IMR-90 (cell line): ENCODE results near the gene ADCY5. TPM values are rescaled to one million over a fixed set of nuclear protein-coding genes. Genes with fewer than 3 reads are reported as not detected.

Source experiments
- ATAC-seq: fragments of 200-7000 bp; cut with Tn5 transposase; 2 replicates; pipeline ENCODE4 v1.9.1; 2020; ENCODE audit warnings: low read depth, mild to moderate bottlenecking, moderate library complexity
- BruUV-seq: library from RNA; stranded (reverse); fragments of 400-500 nt; replicated peaks from 2 replicates; lab custom pipeline; 2021; lab: Mats Ljungman, UMichigan
- CTCF ChIA-PET: fragments of 300-600 bp; formaldehyde crosslinking; extraction: SDS; loops from one replicate; lab custom pipeline; 2021; ENCODE audit warnings: antibody characterized with exemption; lab: Yijun Ruan, JAX
- POLR2A ChIA-PET: fragments of 300-600 bp; sonication (Branson Sonifier 250); formaldehyde crosslinking; loops from one replicate; lab custom pipeline; 2022; ENCODE audit warnings: antibody characterized with exemption; ENCODE audit not compliant: unreplicated experiment; lab: Charles Lee
- DNase-seq: peaks from one replicate; pipeline ENCODE4 v3.0.0; 2013
- H2AFZ ChIP-seq: replicated peaks from 2 replicates; pipeline ENCODE3; 2013; ENCODE audit warnings: low read length, mild to moderate bottlenecking; ENCODE audit not compliant: poor library complexity
- H2AK5ac ChIP-seq: 2 replicates; pipeline ENCODE4 v1.6.1; 2013; ENCODE audit warnings: low read depth, low read length, inconsistent platforms
- H2AK9ac ChIP-seq: replicated peaks from 2 replicates; pipeline ENCODE3; 2013; ENCODE audit warnings: mild to moderate bottlenecking, low read depth, low read length, moderate library complexity; ENCODE audit not compliant: poor library complexity
- H2BK120ac ChIP-seq: 2 replicates; pipeline ENCODE4 v1.6.1; 2013; ENCODE audit warnings: low read depth, low read length, inconsistent platforms
- H2BK15ac ChIP-seq: 3 replicates; pipeline ENCODE4 v1.6.1; 2013; ENCODE audit warnings: low read depth, low read length, inconsistent platforms
- H2BK20ac ChIP-seq: 2 replicates; pipeline ENCODE4 v1.6.1; 2013; ENCODE audit warnings: low read depth, mild to moderate bottlenecking, inconsistent platforms, low read length, moderate library complexity
- H2BK5ac ChIP-seq: 2 replicates; pipeline ENCODE4 v1.6.1; 2013; ENCODE audit warnings: mild to moderate bottlenecking, low read depth, low read length, inconsistent platforms; ENCODE audit not compliant: poor library complexity, severe bottlenecking
- H3K14ac ChIP-seq: replicated peaks from 2 replicates; pipeline ENCODE4 v1.6.1; 2013; ENCODE audit warnings: low read depth, low read length, inconsistent platforms
- H3K18ac ChIP-seq: 2 replicates; pipeline ENCODE4 v1.6.1; 2013; ENCODE audit warnings: low read depth, low read length, control low read depth
- H3K23ac ChIP-seq: 2 replicates; pipeline ENCODE4 v1.6.1; 2013; ENCODE audit warnings: low read depth, low read length, inconsistent platforms
- H3K27ac ChIP-seq: 2 replicates; pipeline ENCODE4 v1.5.1; 2013; ENCODE audit warnings: mild to moderate bottlenecking, control low read depth, low read length; ENCODE audit not compliant: insufficient read depth
- H3K27me3 ChIP-seq: 2 replicates; pipeline ENCODE4 v1.6.1; 2013; ENCODE audit warnings: low read length; ENCODE audit not compliant: control insufficient read depth, insufficient read depth
- H3K36me3 ChIP-seq: 2 replicates; pipeline ENCODE4 v1.6.1; 2013; ENCODE audit warnings: low read length, mixed read lengths; ENCODE audit not compliant: control insufficient read depth, insufficient read depth
- H3K4ac ChIP-seq: 2 replicates; pipeline ENCODE4 v1.6.1; 2013; ENCODE audit warnings: low read depth, low read length, inconsistent platforms
- H3K4me1 ChIP-seq: 2 replicates; pipeline ENCODE4 v1.6.1; 2013; ENCODE audit warnings: low read length, mixed read lengths; ENCODE audit not compliant: control insufficient read depth, insufficient read depth
- H3K4me2 ChIP-seq: 2 replicates; pipeline ENCODE4 v1.6.1; 2013; ENCODE audit warnings: low read depth, mild to moderate bottlenecking, control low read depth, low read length, moderate library complexity
- H3K4me3 ChIP-seq: 2 replicates; pipeline ENCODE4 v1.5.1; 2013; ENCODE audit warnings: low read depth, mild to moderate bottlenecking, control low read depth, low read length, moderate library complexity; ENCODE audit not compliant: insufficient read depth
- H3K56ac ChIP-seq: 2 replicates; pipeline ENCODE4 v1.6.1; 2013; ENCODE audit warnings: low read length, inconsistent platforms; ENCODE audit not compliant: insufficient read depth; ENCODE audit errors: extremely low read depth
- H3K79me1 ChIP-seq, 2 experiments: 2 replicates each; pipeline ENCODE4 v1.6.1; 2013; ENCODE audit warnings: low read length in 2 of 2, inconsistent platforms in 1 of 2, low read depth in 1 of 2
- H3K9ac ChIP-seq: 2 replicates; pipeline ENCODE4 v1.6.1; 2013; ENCODE audit warnings: low read depth, low read length, control low read depth
- H3K9me1 ChIP-seq: 2 replicates; pipeline ENCODE4 v1.6.1; 2013; ENCODE audit warnings: low read length, inconsistent platforms; ENCODE audit not compliant: insufficient read depth
- H3K9me3 ChIP-seq: 2 replicates; pipeline ENCODE4 v1.6.1; 2013; ENCODE audit warnings: low read length; ENCODE audit not compliant: control insufficient read depth, insufficient read depth
- H4K20me1 ChIP-seq: 2 replicates; pipeline ENCODE4 v1.6.1; 2013; ENCODE audit warnings: low read length, inconsistent platforms; ENCODE audit not compliant: insufficient read depth
- H4K5ac ChIP-seq: 2 replicates; pipeline ENCODE4 v1.6.1; 2013; ENCODE audit warnings: mild to moderate bottlenecking, low read depth, low read length, control low read depth
- H4K8ac ChIP-seq, 2 experiments: 2 replicates each; pipeline ENCODE4 v1.6.1; 2013; ENCODE audit warnings: low read depth in 2 of 2, low read length in 2 of 2, control low read depth in 1 of 2, inconsistent platforms in 1 of 2
- H4K91ac ChIP-seq: 2 replicates; pipeline ENCODE4 v1.6.1; 2013; ENCODE audit warnings: low read depth, low read length, inconsistent platforms; ENCODE audit not compliant: insufficient read depth
- BHLHE40 ChIP-seq: fragments of 150-350 bp; IDR thresholded peaks from 2 replicates; pipeline ENCODE4 v1.6.1; 2016; ENCODE audit warnings: mild to moderate bottlenecking, low read depth, low read length
- CEBPB ChIP-seq: IDR thresholded peaks from 2 replicates; pipeline ENCODE4 v1.6.1; 2012; ENCODE audit warnings: low read depth, low read length, improper control_type of control experiment
- CHD1 ChIP-seq: IDR thresholded peaks from 2 replicates; pipeline ENCODE4 v1.6.1; 2012; ENCODE audit warnings: low read depth, low read length, improper control_type of control experiment
- FOS ChIP-seq: fragments of 150-350 bp; IDR thresholded peaks from 2 replicates; pipeline ENCODE4 v1.6.1; 2016; ENCODE audit warnings: low read depth, low read length
- MAFK ChIP-seq: IDR thresholded peaks from 2 replicates; pipeline ENCODE4 v1.6.1; 2012; ENCODE audit warnings: low read depth, low read length, improper control_type of control experiment
- MAZ ChIP-seq: IDR thresholded peaks from 2 replicates; pipeline ENCODE4 v1.6.1; 2012; ENCODE audit warnings: low read depth, mild to moderate bottlenecking, low read length, improper control_type of control experiment, moderate library complexity, borderline replicate concordance
- MXI1 ChIP-seq: IDR thresholded peaks from 2 replicates; pipeline ENCODE4 v1.6.1; 2012; ENCODE audit warnings: low read depth, mild to moderate bottlenecking, low read length, moderate library complexity, borderline replicate concordance
- NFE2L2 ChIP-seq: fragments of 150-350 bp; IDR thresholded peaks from 2 replicates; pipeline ENCODE4 v1.6.1; 2016; ENCODE audit warnings: low read depth, mild to moderate bottlenecking, low read length
- POLR2A ChIP-seq: IDR thresholded peaks from 2 replicates; pipeline ENCODE4 v1.6.1; 2012; ENCODE audit warnings: mild to moderate bottlenecking, low read depth, low read length
- RCOR1 ChIP-seq: IDR thresholded peaks from 2 replicates; pipeline ENCODE4 v1.6.1; 2012; ENCODE audit warnings: mild to moderate bottlenecking, low read length, improper control_type of control experiment; ENCODE audit not compliant: insufficient replicate concordance
- RFX5 ChIP-seq: IDR thresholded peaks from 2 replicates; pipeline ENCODE4 v1.8.0; 2012; ENCODE audit warnings: low read depth, mild to moderate bottlenecking, low read length, moderate library complexity
- SMC3 ChIP-seq: fragments of 150-350 bp; IDR thresholded peaks from 2 replicates; pipeline ENCODE4 v1.6.1; 2016; ENCODE audit warnings: low read depth, mild to moderate bottlenecking, antibody characterized with exemption, low read length, moderate library complexity
- WGBS, 2 experiments: methylation state at CpG; one replicate each; pipeline versions ENCODE4 v1.1.5 to v1.1.7; 2013; ENCODE audit warnings: missing lambda C conversion rate in 2 of 2; ENCODE audit not compliant: insufficient read length in 1 of 2; ENCODE audit errors: extremely low coverage in 2 of 2; 5-methylcytosine and 5-hydroxymethylcytosine counted together
- dilution Hi-C: fragments of 300-500 bp; cut with HindIII; formaldehyde crosslinking; loops from one replicate; pipeline ENCODE4 v1.14.3; 2018; ENCODE audit warnings: low sequenced_read_pairs; ENCODE audit not compliant: unreplicated experiment
- in situ Hi-C: fragments of 300-500 bp; cut with MboI; formaldehyde crosslinking; loops from 3 replicates; pipeline ENCODE4 v1.14.3; 2019; ENCODE audit warnings: low sequenced_read_pairs, inconsistent platforms, mixed read lengths
- intact Hi-C: fragments of 100-400 bp; cut with micrococcal nuclease; formaldehyde crosslinking; loops from 2 replicates; pipeline ENCODE4 v1.10.0; 2022
- polyA plus RNA-seq, 3 experiments: library from polyadenylated mRNA; depleted of rRNA; stranded (reverse); fragments of >200 nt; gene quantifications; 2 replicates each; pipeline ENCODE4 v1.2.3, GENCODE V29; 2012; ENCODE audit warnings: low replicate concordance in 1 of 3
- total RNA-seq: library from RNA; depleted of rRNA; stranded (reverse); fragments of >200 nt; gene quantifications from 2 replicates; pipeline ENCODE4 v1.2.3, GENCODE V29; 2012
- TF ChIP-seq, protein P1 (sequence below): conservative IDR thresholded peaks from 2 replicates; pipeline ENCODE4 v1.5.1; 2012; ENCODE audit warnings: mild to moderate bottlenecking, low read depth, low read length, improper control_type of control experiment

The ADCY5 gene
- total and polyA plus RNA-seq, 2 of the 4 experiments (the other 2 are of a cell fraction): 0.14 to 0.18 TPM

GRCh38 chr3:123423031-123423430 lies 25.9 kb downstream of the ADCY5 start:
- DNase-seq (no peak), ATAC-seq (no peak)
- no peak overlapping the region for H2BK120ac ChIP-seq
- H3K14ac ChIP-seq: no peak overlapping the region
- H3K27me3 ChIP-seq: peaks cover 74% of the 10 kb centered on the region
- 71% methylated on average over 1 of the region's 12 CpGs; no CpG with 5 or more reads in 1 of the 2 experiments for WGBS, 2 experiments
- H3K36me3 ChIP-seq: no peaks in the 10 kb centered on the region
- H2AK5ac ChIP-seq: no peak overlapping the region
- in situ Hi-C loops (no loop called here), intact Hi-C loops (no loop called here), dilution Hi-C loops (no loop called here)
- no peaks in the 10 kb centered on the region for H3K79me1 ChIP-seq
- no peak overlapping the region for H3K4me2 ChIP-seq
- H3K18ac ChIP-seq: no peak overlapping the region
- H3K4me3 ChIP-seq: no peak overlapping the region
- no peak overlapping the region for H2BK15ac ChIP-seq
- no peaks in the 10 kb centered on the region for H3K9me1 ChIP-seq
- no peak overlapping the region for H2BK20ac ChIP-seq
- no peak overlapping the region for H2AFZ ChIP-seq
- no peak overlapping the region for H2AK9ac ChIP-seq
- no peak overlapping the region for H4K8ac ChIP-seq
- H3K9me3 ChIP-seq: no peaks in the 10 kb centered on the region
- no TSS peak for BruUV-seq
- H4K5ac ChIP-seq: no peak overlapping the region
- no peak overlapping the region for H3K23ac ChIP-seq
- H3K27ac ChIP-seq: no peak overlapping the region
- TF ChIP-seq SMC3: no peak
- no peak for TF ChIP-seq BHLHE40
- no peak for TF ChIP-seq RCOR1
- TF ChIP-seq CHD1: no peak
- TF ChIP-seq RFX5: no peak
- TF ChIP-seq MXI1: no peak
- no peak for TF ChIP-seq POLR2A
- TF ChIP-seq FOS: no peak
- no peak for TF ChIP-seq NFE2L2
- TF ChIP-seq MAFK: no peak
- no peak for TF ChIP-seq MAZ
- TF ChIP-seq CEBPB: no peak
- TF ChIP-seq, protein P1, sequence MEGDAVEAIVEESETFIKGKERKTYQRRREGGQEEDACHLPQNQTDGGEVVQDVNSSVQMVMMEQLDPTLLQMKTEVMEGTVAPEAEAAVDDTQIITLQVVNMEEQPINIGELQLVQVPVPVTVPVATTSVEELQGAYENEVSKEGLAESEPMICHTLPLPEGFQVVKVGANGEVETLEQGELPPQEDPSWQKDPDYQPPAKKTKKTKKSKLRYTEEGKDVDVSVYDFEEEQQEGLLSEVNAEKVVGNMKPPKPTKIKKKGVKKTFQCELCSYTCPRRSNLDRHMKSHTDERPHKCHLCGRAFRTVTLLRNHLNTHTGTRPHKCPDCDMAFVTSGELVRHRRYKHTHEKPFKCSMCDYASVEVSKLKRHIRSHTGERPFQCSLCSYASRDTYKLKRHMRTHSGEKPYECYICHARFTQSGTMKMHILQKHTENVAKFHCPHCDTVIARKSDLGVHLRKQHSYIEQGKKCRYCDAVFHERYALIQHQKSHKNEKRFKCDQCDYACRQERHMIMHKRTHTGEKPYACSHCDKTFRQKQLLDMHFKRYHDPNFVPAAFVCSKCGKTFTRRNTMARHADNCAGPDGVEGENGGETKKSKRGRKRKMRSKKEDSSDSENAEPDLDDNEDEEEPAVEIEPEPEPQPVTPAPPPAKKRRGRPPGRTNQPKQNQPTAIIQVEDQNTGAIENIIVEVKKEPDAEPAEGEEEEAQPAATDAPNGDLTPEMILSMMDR: no peak
- H3K4ac ChIP-seq: no peak overlapping the region
- POLR2A ChIA-PET: no interaction called here
- no peak overlapping the region for H4K91ac ChIP-seq
- no peaks in the 10 kb centered on the region; the same call in 1 of the 2 replicates for H4K20me1 ChIP-seq
- no peak overlapping the region for H3K9ac ChIP-seq
- CTCF ChIA-PET: no interaction called here
- H3K4me1 ChIP-seq: no peaks in the 10 kb centered on the region
- H3K56ac ChIP-seq: no peak overlapping the region
- no peak overlapping the region for H2BK5ac ChIP-seq
